Stimulated activated CD4-positive, alpha-beta T cell treated with anti-CD3 and anti-CD28 coated beads, TNF-alpha, amount 100 ng/mL, for 24 hours (primary cell): ENCODE data around the gene NET1.
A peak's percentile ranks its signal among the peaks of the same experiment; 100 is the strongest.
"Not testable (repeated sequence)": the region's sequence is repeated elsewhere in the genome, so short reads cannot be mapped to it uniquely, and the experiment has no call there.

Source experiments
- DNase-seq, 3 experiments: peaks; one replicate each; pipeline ENCODE4 v3.0.0-alpha.2; 2020; ENCODE audit warnings: low read depth in 3 of 3

Gene NET1

DNA sequence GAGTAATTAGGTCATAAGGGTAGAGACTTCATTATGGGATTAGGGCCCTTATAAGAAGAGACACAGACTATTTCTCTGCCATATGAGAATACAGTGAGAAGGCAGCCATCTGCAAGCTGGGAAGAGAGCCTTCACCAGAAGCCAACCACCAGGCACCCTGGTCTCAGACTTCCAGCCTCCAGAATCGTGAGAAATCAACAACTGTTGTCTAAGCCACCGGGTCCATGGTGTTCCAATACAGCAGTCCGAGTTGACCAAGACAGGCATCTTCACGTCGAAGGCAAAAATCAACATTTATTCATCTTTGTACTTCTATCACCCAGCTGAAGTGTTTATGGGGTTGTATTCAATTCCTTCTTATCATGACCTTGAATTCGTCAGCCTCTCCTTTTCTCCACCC lies 13.0 kb upstream of the NET1 start:
- DNase-seq = no peak

GRCh38 chr10:5400468-5401240 lies 11.7 kb upstream of the NET1 start:
- no peak for DNase-seq

DNA sequence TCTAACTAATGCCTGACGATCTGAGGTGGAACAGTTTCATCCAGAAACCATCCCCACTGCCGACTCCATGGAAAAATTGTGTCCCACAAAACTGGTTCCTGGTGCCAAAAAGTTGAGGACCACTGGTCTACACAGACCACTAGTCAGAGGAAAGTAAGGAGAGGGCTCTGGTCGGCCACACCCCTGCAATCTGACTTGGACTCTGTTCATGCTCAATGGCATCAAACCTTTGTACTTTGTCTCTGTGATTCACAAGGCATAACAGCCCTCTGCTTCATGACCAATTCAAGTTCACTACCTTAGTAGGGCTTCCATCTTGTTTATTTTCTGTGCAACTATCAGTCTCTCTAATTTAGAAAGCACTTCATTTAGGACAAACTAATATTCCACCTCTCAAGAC lies 9.6 kb upstream of the NET1 start:
- no peak for DNase-seq

GRCh38 chr10:5404208-5405041 lies 7.9 kb upstream of the NET1 start, which contains the start of gene TUBAL3:
TSS of gene TUBAL3 (minus strand) at chr10:5404828. CDS start at chr10:5404792, 36 bp downstream.
- DNase-seq = no peak

DNA sequence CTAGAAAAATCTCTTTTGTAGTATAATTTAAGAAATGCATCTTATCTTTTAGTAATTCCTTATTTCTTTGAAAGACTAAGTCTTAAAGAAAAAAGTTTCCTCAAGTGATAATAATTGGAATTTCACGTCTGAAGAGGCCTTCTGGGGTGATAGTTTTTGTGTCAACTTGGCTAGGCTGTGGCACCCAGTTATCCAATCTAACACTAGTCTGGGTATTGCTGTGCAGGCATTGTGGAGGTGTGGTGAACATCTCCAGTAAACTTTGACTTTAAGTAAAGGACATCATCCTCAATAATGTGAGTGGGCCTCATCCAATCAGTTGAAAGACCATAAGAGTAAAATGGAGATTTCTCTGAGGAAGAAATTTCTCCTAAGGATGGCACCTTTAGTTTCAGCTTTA lies 5.4 kb upstream of the NET1 start:
- DNase-seq = no peak

DNA sequence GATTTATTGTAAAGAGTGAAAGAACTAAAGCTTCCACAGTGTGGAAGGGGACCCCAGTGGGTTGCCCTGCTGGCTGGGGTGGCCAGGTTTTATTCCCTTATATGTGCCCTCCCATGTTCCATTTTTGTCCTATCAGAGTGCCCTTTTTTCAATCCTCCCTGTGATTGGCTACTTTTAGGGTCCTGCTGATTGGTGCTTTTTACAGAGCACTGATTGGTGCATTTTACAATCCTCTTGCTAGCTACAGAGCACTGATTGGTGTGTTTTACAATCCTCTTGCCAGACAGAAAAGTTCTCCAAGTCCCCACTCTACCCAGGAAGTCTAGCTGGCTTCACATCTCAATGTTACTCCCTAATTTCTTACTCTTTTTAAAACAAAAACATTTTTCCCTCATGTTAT lies 1.6 kb upstream of the NET1 start:
- not testable (repeated sequence) for DNase-seq

GRCh38 chr10:5411941-5412276 lies 448 bp upstream of the NET1 start:
- DNase-seq = no peak

DNA sequence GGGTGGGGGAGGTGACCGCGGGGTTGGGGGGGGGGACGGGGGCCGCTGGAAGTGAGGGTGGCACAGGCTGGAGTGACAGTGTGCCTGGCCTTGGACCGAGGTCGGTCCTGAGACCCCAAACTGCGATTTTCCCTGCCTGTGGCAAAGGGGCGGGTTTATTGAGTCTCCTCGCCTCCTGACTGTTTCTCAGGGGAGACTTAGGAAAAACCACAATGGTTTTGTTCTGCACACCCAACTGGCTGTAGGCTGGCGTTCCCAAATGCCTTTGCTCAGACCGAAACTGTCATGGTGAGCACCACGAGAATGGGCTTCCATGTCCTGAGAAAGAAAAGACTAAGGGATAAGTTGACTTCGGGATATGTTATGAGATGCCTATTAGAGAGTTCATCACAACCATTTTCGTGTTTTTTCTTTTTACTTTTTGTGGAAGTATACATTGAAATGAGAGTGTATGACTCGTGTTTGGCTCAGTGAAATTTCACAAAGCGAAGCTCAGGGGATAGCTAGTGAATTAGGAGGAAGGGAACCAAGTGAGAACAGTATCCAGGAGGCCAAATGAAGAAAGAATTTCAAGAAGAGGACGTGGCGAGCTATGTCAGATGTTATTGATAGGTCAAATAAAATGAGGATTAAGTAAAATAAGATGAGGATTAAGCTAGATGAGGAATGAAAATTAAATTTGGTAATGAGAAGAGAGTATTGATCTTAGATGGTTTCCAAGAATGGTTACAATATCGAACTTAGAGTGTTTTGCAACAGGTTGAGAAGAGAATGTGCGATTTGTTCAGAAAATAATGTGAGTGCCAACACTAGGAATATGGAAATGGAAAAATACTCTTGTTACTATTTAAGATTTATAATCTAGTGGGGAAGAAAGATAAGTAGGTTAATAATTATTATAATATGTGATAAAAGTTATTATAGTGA lies 918 bp downstream of the NET1 start:
- DNase-seq = no peak

GRCh38 chr10:5416981-5417380 lies 4.6 kb downstream of the NET1 start:
- no peak for DNase-seq

DNA sequence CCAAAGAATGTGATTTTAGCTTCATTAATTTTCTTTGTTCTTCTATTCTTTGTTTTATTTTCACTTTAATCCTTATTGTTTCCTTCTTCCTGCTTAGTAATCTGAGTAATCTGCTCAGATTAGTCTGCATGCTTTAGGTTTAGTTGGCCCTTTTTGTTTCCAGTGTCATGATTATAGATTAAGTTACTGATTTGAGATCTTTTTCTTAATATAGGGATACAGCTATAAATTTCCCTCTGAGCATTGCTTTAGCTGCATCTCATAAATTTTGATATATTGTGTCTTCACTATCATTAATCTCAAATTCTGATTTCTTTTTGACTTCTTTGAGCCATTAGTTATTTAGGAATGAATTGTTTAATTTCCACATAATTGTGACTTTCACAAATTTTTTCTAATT lies 6.2 kb downstream of the NET1 start:
- DNase-seq = no peak

GRCh38 chr10:5419466-5420094 lies 7.2 kb downstream of the NET1 start:
- no peak for DNase-seq

GRCh38 chr10:5423771-5424170 lies 11.4 kb downstream of the NET1 start:
- DNase-seq = no peak

DNA sequence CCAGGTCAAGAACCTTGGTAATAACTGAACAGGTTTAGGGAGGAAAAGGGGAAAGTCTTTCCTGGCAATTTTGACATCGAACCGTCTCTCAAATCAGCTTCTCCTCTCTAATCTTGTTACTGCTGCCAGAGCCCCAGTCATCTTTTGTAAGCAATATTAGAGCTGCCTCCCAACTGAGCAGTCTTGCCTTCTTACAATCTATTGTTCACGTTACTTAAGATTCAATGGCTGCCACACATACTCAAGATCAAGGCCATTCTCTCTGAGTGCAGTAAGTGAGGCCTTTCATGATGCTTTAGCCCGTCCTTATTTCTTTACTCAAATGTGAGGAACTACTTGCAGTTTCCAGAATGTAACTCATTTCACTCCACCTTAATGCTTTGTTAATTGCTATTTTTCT lies 12.4 kb downstream of the NET1 start:
- DNase-seq = no peak

GRCh38 chr10:5428133-5428532 lies 15.8 kb downstream of the NET1 start:
- DNase-seq = no peak

- no peak for DNase-seq
Measured at GRCh38 chr10:5433182-5433581, 20.8 kb downstream of the NET1 start.

- no peak for DNase-seq
Measured at GRCh38 chr10:5434017-5434753, 21.8 kb downstream of the NET1 start.

DNA sequence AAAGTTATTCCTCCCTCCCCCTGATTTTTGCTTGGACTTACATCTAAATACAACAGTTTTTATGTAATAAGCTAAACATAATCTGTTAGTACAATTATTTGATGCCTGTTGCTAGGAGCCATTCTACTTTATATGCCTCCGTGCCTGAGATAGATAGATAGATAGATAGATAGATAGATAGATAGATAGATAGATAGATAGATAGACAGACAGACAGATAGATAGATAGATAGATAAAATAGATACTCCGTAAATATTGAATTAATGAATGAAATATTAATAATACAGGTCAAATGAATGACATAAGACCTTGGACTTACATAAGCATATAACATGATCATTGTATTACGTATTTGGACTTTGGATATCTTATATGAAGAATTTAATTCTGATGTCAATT lies 23.0 kb downstream of the NET1 start:
- no peak for DNase-seq

- DNase-seq = no peak
Measured at GRCh38 chr10:5440206-5440605, 27.8 kb downstream of the NET1 start.

DNA sequence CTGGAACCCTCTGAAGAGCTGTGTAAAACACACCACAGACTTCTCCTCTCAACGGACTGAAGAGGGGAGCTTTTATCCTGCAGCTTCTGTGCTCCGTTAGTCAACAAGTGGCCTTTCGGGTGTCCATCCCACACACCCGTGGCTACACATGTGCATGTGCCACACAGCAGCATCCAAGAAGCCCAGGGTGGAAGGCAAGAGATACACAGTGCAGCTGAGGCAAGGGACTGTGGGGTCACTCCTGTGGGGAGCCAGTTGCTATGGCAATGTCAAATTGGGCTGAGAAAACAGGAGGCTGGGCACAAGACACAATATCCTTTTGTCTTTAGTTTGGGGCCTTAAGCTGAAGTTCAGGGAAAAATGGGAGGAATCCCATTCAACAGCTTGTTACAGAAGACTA lies 28.7 kb downstream of the NET1 start:
- no peak for DNase-seq

GRCh38 chr10:5442065-5442989 lies 30.0 kb downstream of the NET1 start:
- DNase-seq = peak in 1 of 3 experiments; percentile 27
